ENCODE results near the gene BRIX1.

DNA sequence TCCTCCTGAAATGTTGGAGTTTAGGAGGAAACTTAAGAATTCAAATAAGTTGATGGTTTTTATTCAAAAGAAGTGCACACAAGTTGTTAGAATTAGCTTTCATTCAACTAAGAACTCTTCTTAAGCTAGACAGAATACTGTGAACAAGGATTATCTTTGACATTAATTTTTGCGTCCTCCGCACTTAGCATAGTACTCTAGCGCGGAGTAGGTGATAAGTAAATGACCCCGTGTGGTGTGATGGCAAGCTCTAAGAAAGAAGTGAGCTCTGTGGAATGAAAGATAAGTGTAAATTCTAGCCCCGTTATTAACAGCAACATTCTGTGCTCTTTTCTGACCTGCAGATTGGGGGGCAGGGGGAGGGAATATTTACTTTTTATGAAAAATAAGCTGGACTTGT is 1.0 kb downstream of the BRIX1 start:
- TF ChIP-seq, protein P1, sequence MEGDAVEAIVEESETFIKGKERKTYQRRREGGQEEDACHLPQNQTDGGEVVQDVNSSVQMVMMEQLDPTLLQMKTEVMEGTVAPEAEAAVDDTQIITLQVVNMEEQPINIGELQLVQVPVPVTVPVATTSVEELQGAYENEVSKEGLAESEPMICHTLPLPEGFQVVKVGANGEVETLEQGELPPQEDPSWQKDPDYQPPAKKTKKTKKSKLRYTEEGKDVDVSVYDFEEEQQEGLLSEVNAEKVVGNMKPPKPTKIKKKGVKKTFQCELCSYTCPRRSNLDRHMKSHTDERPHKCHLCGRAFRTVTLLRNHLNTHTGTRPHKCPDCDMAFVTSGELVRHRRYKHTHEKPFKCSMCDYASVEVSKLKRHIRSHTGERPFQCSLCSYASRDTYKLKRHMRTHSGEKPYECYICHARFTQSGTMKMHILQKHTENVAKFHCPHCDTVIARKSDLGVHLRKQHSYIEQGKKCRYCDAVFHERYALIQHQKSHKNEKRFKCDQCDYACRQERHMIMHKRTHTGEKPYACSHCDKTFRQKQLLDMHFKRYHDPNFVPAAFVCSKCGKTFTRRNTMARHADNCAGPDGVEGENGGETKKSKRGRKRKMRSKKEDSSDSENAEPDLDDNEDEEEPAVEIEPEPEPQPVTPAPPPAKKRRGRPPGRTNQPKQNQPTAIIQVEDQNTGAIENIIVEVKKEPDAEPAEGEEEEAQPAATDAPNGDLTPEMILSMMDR (IDR thresholded peaks at IDR 0.05) = no peak
- no peak for TF ChIP-seq POLR2A (IDR thresholded peaks at IDR 0.05)

All from body of pancreas (tissue), 4 donors.